ENCODE measurements around the gene SASH1.

- TF ChIP-seq ATF1 (CRISPR knock-in tag; IDR thresholded peaks at IDR 0.05) (no peak), ATF1 (tag; IDR thresholded peaks at IDR 0.05) (no peak), ZNF280A (IDR thresholded peaks at IDR 0.05; ENCODE audit: low read depth, partially characterized antibody) (no peak), HNRNPH1 (optimal IDR thresholded peaks at IDR 0.05; ENCODE audit: low read depth, low read length) (no peak), ZBTB9 (CRISPR knock-in tag; IDR thresholded peaks at IDR 0.05) (no peak), MCM5 (IDR thresholded peaks at IDR 0.05; ENCODE audit: low read depth) (no peak), EP300 (IDR thresholded peaks at IDR 0.05; ENCODE audit: low read length) (no peak), CREB3 (tag; conservative IDR thresholded peaks at IDR 0.05; ENCODE audit: low read depth) (no peak), NR1H2 (CRISPR knock-in tag; IDR thresholded peaks at IDR 0.05) (no peak)
Measured at GRCh38 chr6:148426317-148426977, 83.8 kb downstream of the SASH1 start.
